Peyer's patch (tissue), 4 donors: ENCODE data around the gene NKX2-1.

Experiments
- POLR2A ChIP-seq, 2 donors: fragments of 450-650 bp; IDR thresholded peaks; one replicate each; pipeline ENCODE4 v1.5.1; 2017; ENCODE audit warnings: antibody characterized with exemption in 2 of 2, mild to moderate bottlenecking in 2 of 2, moderate library complexity in 2 of 2
- TF ChIP-seq, protein P1 (sequence below), 6 experiments: fragments of 450-650 bp in 4 of 6; fragments of 200-600 bp in 2 of 6; sonication (generic) in 1 of 6; IDR thresholded peaks; one replicate each; pipeline ENCODE4 v1.5.1; 2017 to 2019; ENCODE audit warnings: antibody characterized with exemption in 6 of 6, mild to moderate bottlenecking in 3 of 6, moderate library complexity in 1 of 6

GRCh38 chr14:36467332-36467731 is 52.7 kb downstream of the NKX2-1 start:
- TF ChIP-seq, protein P1, sequence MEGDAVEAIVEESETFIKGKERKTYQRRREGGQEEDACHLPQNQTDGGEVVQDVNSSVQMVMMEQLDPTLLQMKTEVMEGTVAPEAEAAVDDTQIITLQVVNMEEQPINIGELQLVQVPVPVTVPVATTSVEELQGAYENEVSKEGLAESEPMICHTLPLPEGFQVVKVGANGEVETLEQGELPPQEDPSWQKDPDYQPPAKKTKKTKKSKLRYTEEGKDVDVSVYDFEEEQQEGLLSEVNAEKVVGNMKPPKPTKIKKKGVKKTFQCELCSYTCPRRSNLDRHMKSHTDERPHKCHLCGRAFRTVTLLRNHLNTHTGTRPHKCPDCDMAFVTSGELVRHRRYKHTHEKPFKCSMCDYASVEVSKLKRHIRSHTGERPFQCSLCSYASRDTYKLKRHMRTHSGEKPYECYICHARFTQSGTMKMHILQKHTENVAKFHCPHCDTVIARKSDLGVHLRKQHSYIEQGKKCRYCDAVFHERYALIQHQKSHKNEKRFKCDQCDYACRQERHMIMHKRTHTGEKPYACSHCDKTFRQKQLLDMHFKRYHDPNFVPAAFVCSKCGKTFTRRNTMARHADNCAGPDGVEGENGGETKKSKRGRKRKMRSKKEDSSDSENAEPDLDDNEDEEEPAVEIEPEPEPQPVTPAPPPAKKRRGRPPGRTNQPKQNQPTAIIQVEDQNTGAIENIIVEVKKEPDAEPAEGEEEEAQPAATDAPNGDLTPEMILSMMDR (IDR thresholded peaks at IDR 0.05), result no peak
- TF ChIP-seq POLR2A (IDR thresholded peaks at IDR 0.05), result no peak
